ENCODE data around the gene AFDN.

Gene AFDN

DNA sequence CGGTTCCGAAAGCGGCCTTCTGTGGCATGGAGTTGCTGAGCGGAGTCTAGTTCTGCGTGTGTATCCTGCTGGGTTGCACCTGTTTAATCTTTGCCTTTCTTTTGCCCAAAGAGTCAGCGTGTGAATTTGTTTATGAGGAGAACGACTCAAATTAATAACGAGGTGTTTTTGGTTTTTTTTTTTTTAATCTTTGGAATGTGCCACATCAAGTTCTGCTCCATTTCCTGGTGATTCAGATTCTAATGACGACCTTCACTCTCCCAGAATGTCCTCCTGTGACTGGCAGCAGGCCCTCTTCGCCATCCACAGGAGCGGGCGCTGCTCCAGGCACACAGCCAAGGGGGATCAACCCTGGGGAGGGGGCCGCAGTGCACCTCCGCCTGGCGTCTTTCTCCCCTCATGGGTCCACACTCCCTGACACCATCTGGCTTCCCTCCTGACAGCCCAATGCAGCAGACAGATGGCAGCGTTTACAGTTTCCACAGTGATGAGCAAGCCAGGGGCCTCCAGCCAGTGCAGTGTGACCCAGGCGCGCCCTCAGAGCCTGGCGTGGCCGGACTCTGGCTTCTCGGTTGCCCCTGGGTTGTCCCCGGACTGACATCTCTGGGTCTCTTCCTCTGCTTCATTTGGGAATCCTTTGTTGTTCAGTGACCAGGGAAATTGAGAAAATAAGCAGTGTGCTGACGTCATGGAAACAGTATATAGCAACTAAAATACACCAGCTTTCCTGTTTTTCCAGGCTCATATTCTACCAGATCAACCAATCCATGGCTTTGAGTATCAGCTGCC lies 27.5 kb upstream of the AFDN start:
- H3K27ac ChIP-seq (ENCODE audit: low read depth, low read length) = no peak overlapping the region
- no peaks in the 10 kb centered on the region for H4K20me1 ChIP-seq (ENCODE audit: low read depth, low read length)
- H3K4me3 ChIP-seq (ENCODE audit: insufficient read depth, low read length, poor library complexity, severe bottlenecking) = no peak overlapping the region
- no peaks in the 10 kb centered on the region for H3K79me2 ChIP-seq (ENCODE audit: insufficient read depth, low read length)
- H3K27me3 ChIP-seq (ENCODE audit: low read length) = no peaks in the 10 kb centered on the region
- H3K4me2 ChIP-seq (ENCODE audit: low read depth, low read length, poor library complexity, severe bottlenecking) = no peak overlapping the region
- H3K9me2 ChIP-seq (replicated peaks; ENCODE audit: insufficient read depth, low read length) = no peaks in the 10 kb centered on the region
- TF ChIP-seq, protein P1, sequence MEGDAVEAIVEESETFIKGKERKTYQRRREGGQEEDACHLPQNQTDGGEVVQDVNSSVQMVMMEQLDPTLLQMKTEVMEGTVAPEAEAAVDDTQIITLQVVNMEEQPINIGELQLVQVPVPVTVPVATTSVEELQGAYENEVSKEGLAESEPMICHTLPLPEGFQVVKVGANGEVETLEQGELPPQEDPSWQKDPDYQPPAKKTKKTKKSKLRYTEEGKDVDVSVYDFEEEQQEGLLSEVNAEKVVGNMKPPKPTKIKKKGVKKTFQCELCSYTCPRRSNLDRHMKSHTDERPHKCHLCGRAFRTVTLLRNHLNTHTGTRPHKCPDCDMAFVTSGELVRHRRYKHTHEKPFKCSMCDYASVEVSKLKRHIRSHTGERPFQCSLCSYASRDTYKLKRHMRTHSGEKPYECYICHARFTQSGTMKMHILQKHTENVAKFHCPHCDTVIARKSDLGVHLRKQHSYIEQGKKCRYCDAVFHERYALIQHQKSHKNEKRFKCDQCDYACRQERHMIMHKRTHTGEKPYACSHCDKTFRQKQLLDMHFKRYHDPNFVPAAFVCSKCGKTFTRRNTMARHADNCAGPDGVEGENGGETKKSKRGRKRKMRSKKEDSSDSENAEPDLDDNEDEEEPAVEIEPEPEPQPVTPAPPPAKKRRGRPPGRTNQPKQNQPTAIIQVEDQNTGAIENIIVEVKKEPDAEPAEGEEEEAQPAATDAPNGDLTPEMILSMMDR (IDR thresholded peaks at IDR 0.05; ENCODE audit: insufficient read depth, low read length, poor library complexity, severe bottlenecking) = no peak
- TF ChIP-seq EZH2phosphoT487 (conservative IDR thresholded peaks at IDR 0.05; ENCODE audit: low read length) = no peak
- H3K9ac ChIP-seq (ENCODE audit: low read length) = no peak overlapping the region
- H3K9me3 ChIP-seq (ENCODE audit: insufficient read depth, low read length) = no peaks in the 10 kb centered on the region
- no peak overlapping the region for H2AFZ ChIP-seq (ENCODE audit: low read depth, low read length, severe bottlenecking)
- no peaks in the 10 kb centered on the region for H3K36me3 ChIP-seq (ENCODE audit: low read length)
- no peaks in the 10 kb centered on the region for H3F3A ChIP-seq (ENCODE audit: insufficient read depth)

GRCh38 chr6:167800549-167800948 lies 26.2 kb upstream of the AFDN start:
- Histone ChIP-seq H3K79me2 (ENCODE audit: insufficient read depth, low read length) (no peaks in the 10 kb centered on the region), H4K20me1 (ENCODE audit: low read depth, low read length) (no peaks in the 10 kb centered on the region), H3K4me3 (ENCODE audit: insufficient read depth, low read length, poor library complexity, severe bottlenecking) (no peak overlapping the region), H3K27ac (ENCODE audit: low read depth, low read length) (no peak overlapping the region), H3K9me2 (replicated peaks; ENCODE audit: insufficient read depth, low read length) (no peaks in the 10 kb centered on the region), H3K27me3 (ENCODE audit: low read length) (no peaks in the 10 kb centered on the region), H3K4me2 (ENCODE audit: low read depth, low read length, poor library complexity, severe bottlenecking) (no peak overlapping the region), H2AFZ (ENCODE audit: low read depth, low read length, severe bottlenecking) (no peak overlapping the region), H3K9me3 (ENCODE audit: insufficient read depth, low read length) (no peaks in the 10 kb centered on the region), H3F3A (ENCODE audit: insufficient read depth) (no peaks in the 10 kb centered on the region), H3K9ac (ENCODE audit: low read length) (no peak overlapping the region), H3K36me3 (ENCODE audit: low read length) (no peaks in the 10 kb centered on the region)
- TF ChIP-seq, protein P1 (IDR thresholded peaks at IDR 0.05; ENCODE audit: insufficient read depth, low read length, poor library complexity, severe bottlenecking) = no peak
- TF ChIP-seq EZH2phosphoT487 (conservative IDR thresholded peaks at IDR 0.05; ENCODE audit: low read length) = no peak

DNA sequence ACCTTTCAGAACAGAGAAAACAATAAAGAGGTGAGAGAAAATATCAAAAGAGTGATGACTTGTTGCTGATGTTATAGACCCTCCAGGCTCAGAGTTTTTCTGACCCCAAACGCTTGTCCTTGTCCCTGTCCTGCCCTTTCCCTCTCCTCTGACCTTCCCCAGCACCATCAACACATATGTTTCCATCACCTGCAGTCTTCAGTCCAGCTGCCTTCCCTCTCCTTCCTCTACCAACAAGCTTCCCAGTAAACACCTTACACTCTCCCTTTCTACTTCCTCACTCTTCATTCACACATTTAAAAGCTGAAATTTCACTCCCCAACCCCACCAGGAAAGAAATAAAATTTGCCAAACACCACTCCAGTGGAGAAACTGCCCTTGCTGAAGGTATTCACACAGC lies 25.4 kb upstream of the AFDN start:
- TF ChIP-seq, protein P1 (IDR thresholded peaks at IDR 0.05; ENCODE audit: insufficient read depth, low read length, poor library complexity, severe bottlenecking) = no peak
- TF ChIP-seq EZH2phosphoT487 (conservative IDR thresholded peaks at IDR 0.05; ENCODE audit: low read length) = no peak
- Histone ChIP-seq H2AFZ (ENCODE audit: low read depth, low read length, severe bottlenecking) (no peak overlapping the region), H3K4me2 (ENCODE audit: low read depth, low read length, poor library complexity, severe bottlenecking) (no peak overlapping the region), H3K27ac (ENCODE audit: low read depth, low read length) (no peak overlapping the region), H3K36me3 (ENCODE audit: low read length) (no peaks in the 10 kb centered on the region), H3K4me3 (ENCODE audit: insufficient read depth, low read length, poor library complexity, severe bottlenecking) (no peak overlapping the region), H3K9me3 (ENCODE audit: insufficient read depth, low read length) (no peaks in the 10 kb centered on the region), H3K9me2 (replicated peaks; ENCODE audit: insufficient read depth, low read length) (no peaks in the 10 kb centered on the region), H3K79me2 (ENCODE audit: insufficient read depth, low read length) (no peaks in the 10 kb centered on the region), H3K27me3 (ENCODE audit: low read length) (no peaks in the 10 kb centered on the region), H4K20me1 (ENCODE audit: low read depth, low read length) (no peaks in the 10 kb centered on the region), H3K9ac (ENCODE audit: low read length) (no peak overlapping the region), H3F3A (ENCODE audit: insufficient read depth) (no peaks in the 10 kb centered on the region)

Data from SU-DHL-6 (cell line).